GM12878 (cell line): Measurements from ENCODE around the gene IL19. TPM values are rescaled to one million over a fixed set of nuclear protein-coding genes. Genes with fewer than 3 reads are reported as not detected.

Experiments
- ATF2 ChIP-seq: IDR thresholded peaks from 2 replicates; pipeline ENCODE4 v1.6.1; 2012; ENCODE audit warnings: low read length, inconsistent platforms
- CBFB ChIP-seq: IDR thresholded peaks from 2 replicates; pipeline ENCODE4 v1.6.1; 2016; ENCODE audit warnings: antibody characterized with exemption, low read depth
- CREB1 ChIP-seq: IDR thresholded peaks from 2 replicates; pipeline ENCODE4 v1.6.1; 2012; ENCODE audit warnings: low read depth, mild to moderate bottlenecking, inconsistent platforms
- EED ChIP-seq: sonication (generic); IDR thresholded peaks from 2 replicates; pipeline ENCODE4 v1.6.1; 2016; ENCODE audit warnings: antibody characterized with exemption, low read depth
- ELK1 ChIP-seq: IDR thresholded peaks from 2 replicates; pipeline ENCODE4 v1.6.1; 2012; ENCODE audit warnings: low read depth, low read length, improper control_type of control experiment
- FOXK2 ChIP-seq: fragments of 450-650 bp; IDR thresholded peaks from 2 replicates; pipeline ENCODE4 v1.6.1; 2017; ENCODE audit warnings: mild to moderate bottlenecking, moderate library complexity
- GATAD2B ChIP-seq: fragments of 450-650 bp; conservative IDR thresholded peaks from 2 replicates; pipeline ENCODE4 v1.6.1; 2017; ENCODE audit warnings: low read depth, mild to moderate bottlenecking, moderate library complexity
- HCFC1 ChIP-seq: fragments of 150-350 bp; IDR thresholded peaks from 2 replicates; pipeline ENCODE4 v1.6.1; 2014; ENCODE audit warnings: low read length
- IKZF2 ChIP-seq, 2 experiments: fragments of 450-650 bp; IDR thresholded peaks; 2 replicates each; pipeline ENCODE4 v1.6.1; 2017; ENCODE audit warnings: mild to moderate bottlenecking in 2 of 2, moderate library complexity in 2 of 2
- KLF5 ChIP-seq: fragments of 450-650 bp; IDR thresholded peaks from 2 replicates; pipeline ENCODE4 v1.6.1; 2014; ENCODE audit warnings: mild to moderate bottlenecking; ENCODE audit not compliant: partially characterized antibody
- PRDM15 ChIP-seq: fragments of 450-650 bp; formaldehyde crosslinking; IDR thresholded peaks from 2 replicates; pipeline ENCODE4 v1.4.0; 2020; ENCODE audit warnings: mild to moderate bottlenecking, moderate library complexity
- SKIL ChIP-seq: fragments of 450-650 bp; IDR thresholded peaks from 2 replicates; pipeline ENCODE4 v1.6.1; 2017; ENCODE audit warnings: mild to moderate bottlenecking, low read depth, inconsistent platforms; ENCODE audit not compliant: poor library complexity, severe bottlenecking
- STAT1 ChIP-seq: fragments of 450-650 bp; conservative IDR thresholded peaks from 2 replicates; pipeline ENCODE4 v1.6.1; 2014; ENCODE audit warnings: antibody characterized with exemption, mild to moderate bottlenecking
- YBX1 ChIP-seq: fragments of 450-650 bp; IDR thresholded peaks from 2 replicates; pipeline ENCODE4 v1.6.1; 2016; ENCODE audit warnings: antibody characterized with exemption
- polyA plus RNA-seq, 11 experiments: library from polyadenylated mRNA; depleted of rRNA in 4 of 11; unstranded in 6 of 11; stranded (reverse) in 5 of 11; fragments of >200 nt; fragmentation: Nextera tagmentation in 4 of 11; fragmentation: Illumina TruSeq in 1 of 11; extraction: Ambion mirVana in 4 of 11; extraction: Trizol in 1 of 11; gene quantifications; 1 replicate in 1 of 11; 2 replicates in 10 of 11; pipeline versions ENCODE4 v1.2.1 to v1.2.3, GENCODE V29; 2011 to 2016; ENCODE audit warnings: inconsistent platforms in 2 of 11, missing spikeins in 2 of 11, low read depth in 1 of 11
- total RNA-seq, 4 experiments: library from RNA; depleted of rRNA in 3 of 4; stranded (reverse); fragments of >200 nt in 3 of 4; fragmentation: Illumina TruSeq in 1 of 4; extraction: Trizol in 1 of 4; gene quantifications; 2 replicates each; pipeline versions ENCODE4 v1.2.1 to v1.2.3, GENCODE V29; 2013 to 2021
- TF ChIP-seq, protein P1 (sequence below): IDR thresholded peaks from 2 replicates; pipeline ENCODE4 v1.6.1; 2011; ENCODE audit warnings: low read depth, mild to moderate bottlenecking, low read length, moderate library complexity, borderline replicate concordance; ENCODE audit errors: extremely low read depth
- TF ChIP-seq, protein P2 (sequence below): IDR thresholded peaks from 2 replicates; pipeline ENCODE4 v1.6.1; 2011; ENCODE audit warnings: borderline replicate concordance, low read depth, mild to moderate bottlenecking, moderate library complexity, mixed read lengths, low read length; ENCODE audit not compliant: insufficient read depth; ENCODE audit errors: extremely low read length
- TF ChIP-seq, protein P3 (sequence below): fragments of 450-650 bp; formaldehyde crosslinking; IDR thresholded peaks from 2 replicates; pipeline ENCODE4 v1.4.0; 2022; ENCODE audit warnings: mild to moderate bottlenecking, moderate library complexity

IL19 gene
- total and polyA plus RNA-seq, 10 of the 15 experiments (the other 5 are each of a cell fraction or from before 2014, with no cell fraction given): 0.10 to 0.73 (median 0.28) TPM; not detected in 6

GRCh38 chr1:206774093-206774492 is 3.5 kb downstream of the IL19 start (continued):
- TF ChIP-seq, protein P1, sequence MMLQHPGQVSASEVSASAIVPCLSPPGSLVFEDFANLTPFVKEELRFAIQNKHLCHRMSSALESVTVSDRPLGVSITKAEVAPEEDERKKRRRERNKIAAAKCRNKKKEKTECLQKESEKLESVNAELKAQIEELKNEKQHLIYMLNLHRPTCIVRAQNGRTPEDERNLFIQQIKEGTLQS: no peak
- TF ChIP-seq FOXK2: no peak
- no peak for TF ChIP-seq CBFB
- 0 out of 2 replicates have a peak, but pooled peaks have one; percentile 36 for TF ChIP-seq GATAD2B
- TF ChIP-seq IKZF2 (IDR thresholded peaks at IDR 0.05): peak; percentile 82 to 87
- no peak for TF ChIP-seq YBX1
- TF ChIP-seq, protein P2, sequence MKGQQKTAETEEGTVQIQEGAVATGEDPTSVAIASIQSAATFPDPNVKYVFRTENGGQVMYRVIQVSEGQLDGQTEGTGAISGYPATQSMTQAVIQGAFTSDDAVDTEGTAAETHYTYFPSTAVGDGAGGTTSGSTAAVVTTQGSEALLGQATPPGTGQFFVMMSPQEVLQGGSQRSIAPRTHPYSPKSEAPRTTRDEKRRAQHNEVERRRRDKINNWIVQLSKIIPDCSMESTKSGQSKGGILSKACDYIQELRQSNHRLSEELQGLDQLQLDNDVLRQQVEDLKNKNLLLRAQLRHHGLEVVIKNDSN: no peak
- TF ChIP-seq, protein P3, sequence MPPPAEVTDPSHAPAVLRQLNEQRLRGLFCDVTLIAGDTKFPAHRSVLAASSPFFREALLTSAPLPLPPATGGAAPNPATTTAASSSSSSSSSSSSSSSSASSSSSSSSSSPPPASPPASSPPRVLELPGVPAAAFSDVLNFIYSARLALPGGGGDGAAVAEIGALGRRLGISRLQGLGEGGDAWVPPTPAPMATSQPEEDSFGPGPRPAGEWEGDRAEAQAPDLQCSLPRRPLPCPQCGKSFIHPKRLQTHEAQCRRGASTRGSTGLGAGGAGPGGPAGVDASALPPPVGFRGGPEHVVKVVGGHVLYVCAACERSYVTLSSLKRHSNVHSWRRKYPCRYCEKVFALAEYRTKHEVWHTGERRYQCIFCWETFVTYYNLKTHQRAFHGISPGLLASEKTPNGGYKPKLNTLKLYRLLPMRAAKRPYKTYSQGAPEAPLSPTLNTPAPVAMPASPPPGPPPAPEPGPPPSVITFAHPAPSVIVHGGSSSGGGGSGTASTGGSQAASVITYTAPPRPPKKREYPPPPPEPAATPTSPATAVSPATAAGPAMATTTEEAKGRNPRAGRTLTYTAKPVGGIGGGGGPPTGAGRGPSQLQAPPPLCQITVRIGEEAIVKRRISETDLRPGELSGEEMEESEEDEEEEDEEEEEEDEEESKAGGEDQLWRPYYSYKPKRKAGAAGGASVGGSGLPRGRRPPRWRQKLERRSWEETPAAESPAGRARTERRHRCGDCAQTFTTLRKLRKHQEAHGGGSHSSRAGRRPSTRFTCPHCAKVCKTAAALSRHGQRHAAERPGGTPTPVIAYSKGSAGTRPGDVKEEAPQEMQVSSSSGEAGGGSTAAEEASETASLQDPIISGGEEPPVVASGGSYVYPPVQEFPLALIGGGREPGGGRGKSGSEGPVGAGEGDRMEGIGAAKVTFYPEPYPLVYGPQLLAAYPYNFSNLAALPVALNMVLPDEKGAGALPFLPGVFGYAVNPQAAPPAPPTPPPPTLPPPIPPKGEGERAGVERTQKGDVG (CRISPR knock-in tag): no peak
- TF ChIP-seq ELK1: no peak
- no peak for TF ChIP-seq ATF2
- TF ChIP-seq SKIL: no peak
- no peak for TF ChIP-seq STAT1
- TF ChIP-seq EED: peak; percentile 64; the same call in 1 of the 2 replicates
- no peak for TF ChIP-seq HCFC1
- TF ChIP-seq CREB1: no peak
- no peak for TF ChIP-seq PRDM15 (CRISPR knock-in tag)
- no peak for TF ChIP-seq KLF5
